SK-N-MC (cell line): ENCODE results near the gene CDC34.

Experiments
- EZH2 ChIP-seq: fragments of 200-600 bp; sonication (generic); IDR thresholded peaks from one replicate; pipeline ENCODE4 v1.6.1; 2017; ENCODE audit warnings: antibody characterized with exemption
- FOXP2 ChIP-seq: optimal IDR thresholded peaks from 2 replicates; pipeline ENCODE3; 2011; ENCODE audit warnings: mild to moderate bottlenecking, moderate library complexity; ENCODE audit not compliant: insufficient read depth; ENCODE audit errors: extremely low read length, control extremely low read depth
- POLR2AphosphoS5 ChIP-seq: IDR thresholded peaks from 2 replicates; pipeline ENCODE4 v1.6.1; 2012; ENCODE audit warnings: mild to moderate bottlenecking, low read depth, low read length, borderline replicate concordance

DNA sequence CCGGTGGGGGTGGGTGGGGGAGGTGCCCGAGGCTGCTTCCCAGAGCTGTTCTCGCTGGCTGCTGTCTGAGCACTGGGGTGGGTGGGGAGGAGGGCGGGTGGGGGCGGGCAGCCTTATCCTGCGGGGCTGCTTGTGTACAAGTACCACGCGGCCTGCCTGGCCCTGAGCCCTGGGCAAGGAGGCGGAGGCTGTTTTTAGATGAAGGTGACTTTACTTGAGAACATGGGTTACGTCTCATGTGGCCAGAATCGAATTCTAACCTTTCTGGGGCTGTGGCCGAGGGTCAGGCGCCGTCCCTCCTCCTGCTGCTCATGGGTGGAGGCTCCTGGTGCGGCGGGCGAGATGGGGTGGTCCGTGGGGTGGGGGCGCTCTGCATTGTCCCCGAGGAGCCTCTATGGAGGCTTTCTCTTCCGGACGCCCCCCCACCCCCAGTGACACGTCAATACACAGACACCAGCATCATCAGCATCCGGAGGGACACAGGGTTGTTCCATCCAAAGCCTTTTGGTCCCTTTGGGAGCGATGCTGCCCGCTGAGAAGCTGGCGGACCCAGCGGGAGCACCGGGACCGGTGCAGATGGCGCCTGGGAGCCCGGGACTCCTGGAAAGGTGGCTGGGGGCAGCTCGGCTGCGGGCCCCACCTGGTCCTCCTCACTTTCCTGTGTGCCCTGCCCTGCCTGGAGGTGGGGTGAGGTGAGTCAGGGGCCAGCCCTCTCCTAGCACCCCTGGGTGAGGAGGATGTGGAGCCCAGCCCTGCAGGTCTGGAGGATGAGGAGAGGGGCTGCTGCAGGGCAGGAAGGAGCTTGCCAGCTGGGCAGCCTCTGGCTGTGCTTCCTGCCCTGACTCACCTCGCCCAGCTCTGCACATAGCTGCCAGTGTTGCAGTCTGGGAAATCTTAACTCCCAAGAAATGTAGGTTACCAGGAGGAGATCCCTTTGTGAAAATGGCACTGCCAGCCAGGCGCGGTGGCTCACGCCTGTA lies 44.3 kb downstream of the CDC34 start:
- TF ChIP-seq EZH2 (no peak), POLR2AphosphoS5 (no peak), FOXP2 (no peak)
